HG03066 (cell line): ENCODE data around the gene ZNF469.
"Not testable (repeated sequence)": the region's sequence is repeated elsewhere in the genome, so short reads cannot be mapped to it uniquely, and the experiment has no call there.

Source experiments
- ATAC-seq: cut with Tn5 transposase; IDR thresholded peaks from one replicate; pipeline ENCODE4 v1.9.1; 2021; ENCODE audit warnings: low read depth; ENCODE audit not compliant: unreplicated experiment

Gene ZNF469

DNA sequence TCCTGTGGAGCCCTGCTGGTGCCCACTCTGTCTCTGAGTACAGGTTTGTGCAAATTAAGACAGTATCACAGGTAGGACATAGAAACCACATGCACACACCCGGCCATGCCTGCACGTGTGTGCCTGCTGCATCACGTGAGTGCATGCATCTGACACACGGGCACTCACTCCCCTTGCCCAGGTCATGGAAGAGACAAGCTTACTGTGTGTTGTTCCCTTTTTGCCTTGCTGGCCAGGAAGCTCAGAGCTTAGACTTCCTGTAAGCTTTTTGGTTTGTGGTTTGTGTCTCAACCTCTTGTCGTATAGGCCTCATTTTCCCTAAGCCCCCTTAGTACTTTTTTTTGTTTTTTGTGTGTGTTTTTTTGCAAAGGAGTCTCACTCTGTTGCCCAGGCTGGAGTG is 25.0 kb downstream of the ZNF469 start:
- no peak for ATAC-seq

DNA sequence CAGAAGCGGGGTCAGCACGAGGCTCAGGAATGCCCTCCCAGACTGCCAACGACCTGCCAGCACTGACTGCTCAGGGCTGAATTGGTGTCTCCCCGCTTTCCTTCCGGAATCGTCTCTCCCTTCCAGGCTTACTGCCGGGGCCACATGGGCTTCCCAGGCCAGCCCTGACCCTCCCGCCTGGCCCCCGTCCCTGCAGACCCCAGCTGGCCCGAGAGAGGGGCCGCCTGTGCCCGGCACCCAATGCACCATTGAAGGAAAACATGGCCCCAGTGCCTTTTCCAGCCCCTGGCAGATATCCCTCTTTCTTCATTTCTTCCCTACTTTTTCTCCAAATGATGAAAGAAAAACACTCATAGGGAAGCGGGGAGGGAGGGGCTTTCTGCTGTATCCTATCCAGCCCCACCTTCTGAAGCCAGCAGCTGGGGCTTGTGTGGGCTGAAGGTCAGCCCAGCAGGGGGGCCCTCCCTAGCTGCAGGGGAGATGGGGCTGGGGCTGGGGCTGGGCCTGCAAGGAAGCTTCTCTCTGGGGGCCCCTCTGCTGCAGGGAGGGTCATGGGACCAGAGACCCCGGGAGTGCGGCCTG is 25.9 kb downstream of the ZNF469 start:
- ATAC-seq: no peak

DNA sequence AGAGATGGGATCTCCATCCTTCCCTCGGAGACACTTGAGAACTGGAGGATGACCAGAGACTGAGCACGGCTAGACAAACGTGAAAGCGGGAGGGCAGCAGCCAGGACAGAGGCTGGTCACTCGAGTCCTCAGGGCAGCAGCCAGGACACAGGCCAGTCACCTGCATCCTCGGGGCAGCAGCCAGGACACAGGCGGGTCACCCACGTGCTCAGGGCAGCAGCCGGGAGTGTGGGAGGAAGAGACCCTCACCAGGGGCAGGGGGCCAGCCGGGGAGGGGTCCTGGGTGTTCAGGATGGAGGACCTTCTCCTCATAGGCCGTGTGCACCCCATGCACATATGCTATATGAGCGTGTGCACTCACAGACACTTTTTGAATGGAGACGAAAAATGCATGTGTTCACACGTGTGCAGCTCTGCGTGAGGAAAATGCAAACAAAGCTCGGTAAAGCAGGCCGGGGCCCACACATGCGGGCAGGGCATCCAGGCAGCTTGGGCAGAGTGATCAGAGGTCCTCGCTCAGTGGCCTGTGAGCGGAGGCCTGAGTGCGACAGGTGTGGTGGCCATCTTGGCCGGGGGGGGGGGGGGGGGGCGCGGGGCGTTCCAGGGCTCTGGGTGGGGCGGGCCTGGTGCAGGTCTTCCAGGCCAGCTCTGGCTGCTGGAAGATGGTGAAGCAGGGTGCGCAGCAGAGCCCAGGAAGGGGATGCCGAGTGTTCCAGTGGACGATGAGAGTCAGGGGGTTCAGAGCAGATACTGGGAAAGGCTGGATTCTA is 26.7 kb downstream of the ZNF469 start:
- ATAC-seq: no peak

DNA sequence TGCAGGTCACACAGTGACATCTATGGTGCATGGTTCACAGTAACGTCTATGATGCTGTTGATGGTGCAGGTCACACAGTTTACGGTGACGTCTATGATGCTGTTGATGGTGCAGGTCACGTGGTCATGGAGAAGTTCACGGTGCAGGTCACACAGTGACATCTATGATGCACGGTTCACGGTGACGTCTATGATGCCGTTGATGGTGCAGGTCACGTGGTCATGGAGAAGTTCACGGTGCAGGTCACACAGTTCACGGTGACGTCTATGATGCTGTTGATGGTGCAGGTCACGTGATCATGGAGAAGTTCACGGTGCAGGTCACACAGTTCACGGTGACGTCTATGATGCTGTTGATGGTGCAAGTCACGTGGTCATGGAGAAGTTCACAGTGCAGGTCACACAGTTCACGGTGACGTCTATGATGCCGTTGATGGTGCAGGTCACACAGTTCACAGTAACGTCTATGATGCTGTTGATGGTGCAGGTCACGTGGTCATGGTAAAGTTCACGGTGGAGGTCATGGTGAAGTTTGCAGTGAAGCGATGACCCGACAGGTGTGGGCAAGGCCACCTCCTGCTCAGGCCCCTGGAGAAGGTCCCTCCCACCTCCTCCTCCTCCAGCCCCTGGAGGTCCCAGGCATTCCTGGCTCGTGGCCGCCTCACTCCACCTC is 27.7 kb downstream of the ZNF469 start:
- not testable (repeated sequence) for ATAC-seq

DNA sequence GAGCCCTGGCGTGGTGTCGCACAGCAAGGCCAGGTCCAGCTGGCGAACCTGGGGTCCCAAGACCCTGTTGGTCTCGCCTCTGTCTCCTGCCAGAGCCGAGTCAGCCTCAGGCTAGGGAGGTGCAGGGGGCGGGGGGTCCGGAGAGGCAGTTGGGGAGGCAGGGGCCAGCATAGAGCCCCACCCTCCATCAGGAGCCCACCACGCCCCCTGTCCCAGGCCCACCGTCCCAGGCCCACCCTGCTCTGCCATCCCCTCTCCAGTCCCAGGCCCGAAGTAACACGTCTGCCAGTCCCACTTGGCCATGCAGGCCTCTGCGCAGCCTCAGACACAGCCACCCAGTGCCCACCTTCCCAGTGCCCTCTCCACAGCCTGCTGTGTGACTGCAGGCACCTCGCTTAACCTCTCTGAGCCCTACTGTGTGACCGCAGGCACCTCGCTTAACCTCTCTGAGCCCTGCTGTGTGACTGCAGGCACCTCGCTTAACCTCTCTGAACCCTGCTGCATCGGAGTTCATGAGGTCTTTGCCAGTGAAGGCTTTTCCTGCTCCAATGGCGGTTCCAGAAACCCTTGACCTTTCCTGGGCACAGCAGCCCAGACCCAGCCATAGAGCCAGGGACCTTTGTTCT is 29.3 kb downstream of the ZNF469 start:
- no peak for ATAC-seq

DNA sequence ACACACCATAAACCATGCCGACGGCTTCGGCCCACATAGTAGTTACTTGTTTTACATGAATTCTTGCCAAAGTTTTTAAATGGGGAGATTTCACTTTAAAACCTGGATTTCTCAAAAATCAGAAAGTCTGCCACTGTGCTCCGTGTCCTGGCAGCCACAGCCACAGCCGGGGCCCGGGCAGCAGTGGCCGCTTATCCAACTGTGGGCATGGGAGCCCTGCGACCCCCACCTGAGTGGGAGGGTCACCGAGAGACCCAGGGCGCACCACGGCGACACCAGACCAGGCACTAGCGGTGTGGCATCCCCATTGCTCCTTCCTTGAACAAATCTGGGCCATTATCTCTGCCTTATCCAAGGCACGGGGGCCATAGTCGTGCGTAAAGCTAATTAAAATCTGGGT is 30.0 kb downstream of the ZNF469 start:
- no peak for ATAC-seq

DNA sequence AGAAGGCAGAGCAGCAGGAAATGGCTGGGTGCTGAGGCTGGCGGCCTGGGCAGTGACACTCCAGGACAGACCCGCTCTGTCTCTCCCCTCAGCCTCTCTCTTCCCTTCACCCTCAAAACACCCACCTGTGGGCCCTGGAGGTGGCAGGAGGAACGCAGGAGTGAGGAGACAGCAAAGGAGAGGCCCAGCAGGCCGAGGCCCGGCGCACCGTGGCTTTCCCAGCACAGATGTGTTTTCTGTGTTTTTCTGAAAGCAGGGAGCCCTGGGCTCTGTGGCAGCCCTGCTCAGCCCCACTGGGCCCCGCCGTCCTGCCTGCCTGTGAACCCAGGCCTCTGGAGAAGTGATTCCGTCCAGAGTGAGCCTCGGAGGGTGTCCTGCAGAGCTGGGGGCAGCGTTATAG is 30.5 kb downstream of the ZNF469 start:
- no peak for ATAC-seq

DNA sequence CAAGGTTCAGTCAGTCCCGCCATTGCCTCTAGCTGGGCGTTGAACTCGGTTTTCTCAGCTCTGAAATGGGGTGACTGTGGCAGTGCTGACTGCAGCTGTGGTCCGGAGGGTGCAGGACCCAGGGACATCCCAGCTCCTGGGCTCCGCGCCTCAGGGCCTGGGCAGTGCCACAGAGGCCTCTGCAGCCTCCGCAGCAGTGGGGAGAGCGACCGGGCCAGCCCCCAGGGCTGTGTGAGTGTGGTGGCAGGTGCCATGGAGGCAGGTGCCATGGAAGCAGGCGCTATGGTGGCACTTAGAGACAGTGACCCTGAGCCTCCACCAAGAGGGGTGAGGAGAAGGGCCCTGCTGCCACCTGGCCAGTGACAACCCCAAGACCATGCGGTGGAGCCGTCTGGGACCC is 30.9 kb downstream of the ZNF469 start:
- ATAC-seq: no peak

DNA sequence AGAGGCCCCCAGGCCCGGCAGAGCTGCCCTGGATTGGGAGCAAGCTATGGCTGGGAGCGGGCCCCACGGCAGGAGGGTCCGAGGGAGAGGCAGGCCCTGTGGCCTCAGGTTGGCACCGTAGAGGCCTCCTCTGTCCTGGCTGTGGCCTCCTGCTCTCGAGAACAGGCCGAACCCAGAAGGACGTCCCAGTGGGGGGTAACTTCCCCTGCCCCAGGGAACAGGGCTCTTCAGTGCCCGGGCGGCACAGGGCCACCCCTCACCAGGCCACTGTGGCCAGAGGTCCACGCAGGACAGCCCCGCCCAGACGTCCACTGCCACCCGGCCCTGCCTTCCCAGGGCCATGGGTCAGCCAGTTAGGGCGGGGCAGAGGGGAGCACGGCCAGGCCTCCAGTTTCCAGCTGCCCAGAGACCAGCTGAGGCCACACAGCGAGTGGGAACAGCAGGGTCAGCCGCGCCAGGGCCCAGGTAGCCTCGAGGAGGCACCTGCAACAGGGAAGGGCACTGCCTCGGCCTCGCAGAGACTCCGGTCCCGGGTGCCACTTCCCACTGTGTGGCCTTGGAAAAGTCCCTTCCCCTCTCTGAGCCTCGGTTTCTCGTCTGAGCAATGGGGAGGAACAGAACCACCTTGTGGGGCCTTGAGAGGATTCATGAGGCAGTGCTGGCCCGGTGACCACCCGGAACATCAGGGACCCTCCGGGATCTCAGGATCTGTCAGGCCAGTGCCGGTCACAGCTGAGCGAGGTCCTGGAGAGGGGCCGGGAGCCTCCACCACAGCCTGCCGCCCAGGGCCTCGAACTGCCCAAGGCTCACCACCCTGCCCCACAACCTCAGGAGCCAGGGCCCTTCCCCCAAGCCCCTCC is 32.0 kb downstream of the ZNF469 start:
- ATAC-seq: no peak

DNA sequence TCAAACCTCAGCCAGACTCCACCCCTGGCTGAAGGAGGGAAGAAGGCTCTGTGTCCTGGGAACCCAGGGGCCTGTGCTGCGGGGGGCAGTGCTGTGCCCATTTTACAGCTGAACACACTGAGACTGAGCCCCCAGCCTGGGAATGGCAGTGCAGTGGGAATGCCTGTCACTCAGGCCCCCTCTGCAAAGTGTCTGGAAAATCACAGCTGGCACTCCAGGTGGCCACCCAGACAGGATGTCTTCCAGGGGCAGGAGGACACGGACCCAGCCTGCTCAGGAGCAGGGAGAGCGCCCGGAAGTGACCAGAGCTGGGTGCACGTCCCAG is 32.6 kb downstream of the ZNF469 start:
- ATAC-seq: no peak

DNA sequence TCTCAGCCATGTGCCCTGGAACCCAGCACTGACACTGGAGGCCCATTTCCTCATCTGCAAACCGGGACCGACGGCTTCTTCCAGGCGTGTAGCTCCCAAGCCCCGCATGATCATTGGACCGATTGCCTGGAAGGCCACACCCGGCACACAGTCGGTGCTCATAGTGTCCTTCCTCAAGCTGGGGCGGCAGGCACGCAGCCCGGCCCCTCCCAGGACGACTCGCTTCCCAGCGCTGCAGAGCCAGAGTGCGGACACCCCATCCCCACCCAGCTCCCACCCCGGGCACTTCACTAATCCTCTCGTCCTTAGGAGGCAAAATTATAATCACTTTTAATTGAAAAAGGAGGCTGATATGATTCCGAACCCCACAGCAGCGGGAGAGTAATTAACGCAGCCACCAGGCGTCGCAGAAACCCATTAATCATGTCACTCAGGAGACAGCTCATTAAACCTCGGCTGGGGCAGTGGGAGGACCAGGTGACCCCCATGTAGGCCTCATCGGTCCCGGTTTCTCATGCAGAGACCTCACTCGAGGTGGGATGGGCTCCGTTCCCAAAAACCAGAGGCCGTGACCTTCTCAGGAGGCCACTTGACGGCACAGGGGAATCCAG is 33.1 kb downstream of the ZNF469 start:
- ATAC-seq: no peak

DNA sequence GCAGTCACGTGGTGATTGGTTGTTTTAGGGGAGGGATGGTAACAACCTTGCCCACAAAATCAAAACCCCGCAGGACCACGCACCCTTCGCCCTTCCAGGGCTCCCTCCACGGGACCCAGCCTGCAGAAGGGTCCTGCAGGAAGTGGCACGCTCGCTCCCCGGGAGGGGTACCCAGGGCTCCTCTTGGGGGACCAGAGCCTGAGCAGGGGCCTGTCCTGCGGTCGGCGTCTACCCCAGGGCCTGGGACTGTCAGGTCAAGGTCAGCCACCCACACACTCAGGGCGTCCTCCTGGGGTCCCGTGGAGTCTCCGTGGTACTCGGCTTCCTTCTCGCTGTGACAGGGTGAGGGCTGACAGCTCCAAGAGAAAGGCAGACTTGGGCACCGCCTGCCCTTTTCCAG is 33.9 kb downstream of the ZNF469 start:
- ATAC-seq: no peak

DNA sequence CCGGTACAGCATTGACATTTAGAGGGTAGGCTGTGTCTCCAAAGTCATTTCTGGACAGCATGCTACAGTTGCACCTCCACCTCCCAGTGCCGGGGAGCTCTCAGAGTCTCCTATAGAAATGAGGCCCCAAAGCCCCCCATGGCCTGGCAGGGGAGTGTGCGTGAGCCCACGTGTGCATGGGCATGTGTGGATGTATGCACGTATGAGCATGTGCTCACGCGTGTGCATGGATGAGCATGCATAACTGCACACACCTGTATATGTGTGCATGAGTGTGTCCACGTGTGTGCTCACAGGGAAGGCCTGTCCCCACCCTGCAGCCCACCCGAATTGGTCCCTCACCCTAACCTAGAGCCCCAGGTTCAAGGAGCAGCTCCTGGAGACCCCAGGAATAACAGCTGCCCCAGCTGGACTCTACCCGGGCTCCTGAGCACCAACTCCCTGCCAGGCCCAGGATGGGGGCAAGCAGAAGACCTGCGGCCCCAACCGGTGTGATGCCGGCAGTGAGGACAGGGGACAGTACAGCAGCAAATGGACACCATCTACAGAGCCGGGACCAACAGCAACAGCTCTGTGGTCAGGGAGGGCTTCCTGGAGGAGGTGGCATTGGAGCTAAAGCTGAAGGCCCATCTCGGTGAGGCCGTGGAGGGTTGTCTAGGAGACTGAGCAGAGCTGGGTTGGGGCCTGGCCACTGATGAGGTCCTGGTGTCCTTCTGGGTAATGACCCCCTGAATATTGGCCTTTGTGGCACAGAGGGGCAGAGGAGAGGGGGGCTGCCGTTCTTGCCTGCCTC is 35.1 kb downstream of the ZNF469 start:
- no peak for ATAC-seq

DNA sequence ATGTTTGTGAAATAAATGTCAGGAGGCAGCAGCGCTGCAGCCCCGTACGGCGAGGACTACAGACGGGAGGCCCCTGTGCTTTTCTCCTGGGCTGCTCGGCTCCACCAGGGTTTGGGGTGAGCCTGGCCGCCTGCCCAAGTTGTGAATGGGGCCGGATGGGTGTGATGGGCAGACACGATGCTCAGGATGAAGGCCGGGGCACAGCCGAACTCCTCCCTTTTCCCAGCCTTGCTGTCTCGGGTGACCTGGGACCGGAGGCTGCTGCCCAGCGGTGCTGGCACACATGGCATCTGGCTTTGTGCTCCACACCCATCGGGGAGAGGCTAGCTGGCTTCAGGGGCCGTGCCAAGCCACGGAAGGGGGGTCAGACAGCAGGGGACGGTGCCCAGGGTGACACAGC is 36.1 kb downstream of the ZNF469 start:
- ATAC-seq: no peak

DNA sequence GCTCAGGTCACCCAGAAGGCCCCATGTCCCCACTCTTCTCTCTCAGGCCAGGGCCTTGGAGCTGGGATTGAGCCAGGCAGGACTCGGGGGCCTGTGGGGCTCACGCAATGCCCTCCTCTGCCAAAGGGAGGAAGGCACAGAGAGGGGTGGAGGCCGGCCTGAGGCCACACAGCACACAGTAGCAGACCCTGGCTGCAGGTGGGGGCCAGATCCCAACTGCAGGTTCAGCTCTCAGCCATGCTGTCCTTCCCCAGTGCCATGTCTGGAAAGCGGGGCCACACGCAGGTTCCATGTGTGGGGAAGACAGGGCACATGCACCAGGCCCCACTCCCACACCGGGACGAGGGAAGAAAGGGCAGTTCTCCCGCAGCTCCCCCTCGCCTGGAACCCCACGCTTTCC is 37.0 kb downstream of the ZNF469 start:
- no peak for ATAC-seq

DNA sequence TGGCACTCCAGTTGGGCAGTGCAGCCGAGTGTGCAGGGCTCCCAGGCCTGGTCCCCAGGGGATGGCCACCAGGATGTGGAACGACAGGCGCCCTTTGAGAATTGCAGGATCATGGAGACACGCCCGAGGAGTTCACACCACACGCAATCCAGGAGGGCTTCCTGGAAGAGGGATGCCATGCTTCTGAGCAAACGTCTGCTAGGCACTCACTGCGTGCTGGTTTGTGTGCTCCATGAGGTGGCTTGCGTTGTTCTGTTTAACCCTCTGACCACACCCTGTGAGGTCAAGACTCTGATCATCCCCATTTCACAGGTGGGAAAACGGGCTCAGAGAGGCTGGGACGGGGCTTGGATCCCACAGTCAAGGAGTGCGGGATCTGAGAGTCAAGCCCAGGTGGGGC is 37.7 kb downstream of the ZNF469 start:
- no peak for ATAC-seq

DNA sequence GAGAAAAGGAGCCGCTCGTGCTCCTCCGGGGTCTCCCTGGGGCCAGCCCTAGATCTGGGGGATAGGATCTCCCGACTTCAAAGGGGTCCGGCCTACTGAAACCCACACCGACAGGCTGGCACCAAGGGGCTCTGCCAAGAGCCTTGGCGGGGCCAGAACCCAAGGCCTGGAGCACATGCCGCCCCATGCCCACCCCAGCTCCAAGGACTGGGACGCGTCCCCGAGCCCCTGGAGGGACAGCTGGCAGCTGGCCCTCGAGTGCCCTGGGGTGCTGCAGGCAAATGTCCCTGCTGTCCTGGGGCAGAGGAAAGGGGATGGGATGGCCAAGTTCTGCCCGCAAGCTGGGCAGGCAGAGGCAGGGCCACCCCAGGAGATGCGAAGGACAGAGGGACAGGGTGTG is 38.5 kb downstream of the ZNF469 start:
- ATAC-seq: no peak

DNA sequence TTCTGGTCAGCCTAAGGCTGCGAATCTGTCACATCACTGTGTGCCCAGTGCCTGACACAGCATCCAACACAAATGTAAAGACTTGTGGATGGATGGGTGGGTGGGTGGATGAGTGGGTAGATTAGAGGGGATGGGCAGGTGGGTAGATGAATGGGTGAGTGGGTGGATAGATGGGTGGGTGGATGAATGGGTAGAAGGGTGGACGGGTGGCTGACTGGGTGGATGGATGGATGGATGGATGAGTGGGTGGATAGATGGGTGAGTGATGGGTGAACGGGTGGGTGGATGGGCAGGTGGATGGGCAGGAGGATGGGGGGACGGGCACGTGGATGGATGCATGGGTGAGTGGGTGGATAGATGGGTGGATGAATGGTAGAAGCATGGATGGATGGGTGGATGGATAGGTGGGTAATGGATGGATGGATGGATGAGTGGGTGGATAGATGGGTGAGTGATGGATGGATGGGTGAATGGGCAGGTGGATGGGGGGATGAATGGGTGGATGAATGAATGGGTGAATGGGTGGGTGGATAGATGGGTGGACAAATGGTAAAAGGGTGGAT is 39.2 kb downstream of the ZNF469 start:
- ATAC-seq: no peak

DNA sequence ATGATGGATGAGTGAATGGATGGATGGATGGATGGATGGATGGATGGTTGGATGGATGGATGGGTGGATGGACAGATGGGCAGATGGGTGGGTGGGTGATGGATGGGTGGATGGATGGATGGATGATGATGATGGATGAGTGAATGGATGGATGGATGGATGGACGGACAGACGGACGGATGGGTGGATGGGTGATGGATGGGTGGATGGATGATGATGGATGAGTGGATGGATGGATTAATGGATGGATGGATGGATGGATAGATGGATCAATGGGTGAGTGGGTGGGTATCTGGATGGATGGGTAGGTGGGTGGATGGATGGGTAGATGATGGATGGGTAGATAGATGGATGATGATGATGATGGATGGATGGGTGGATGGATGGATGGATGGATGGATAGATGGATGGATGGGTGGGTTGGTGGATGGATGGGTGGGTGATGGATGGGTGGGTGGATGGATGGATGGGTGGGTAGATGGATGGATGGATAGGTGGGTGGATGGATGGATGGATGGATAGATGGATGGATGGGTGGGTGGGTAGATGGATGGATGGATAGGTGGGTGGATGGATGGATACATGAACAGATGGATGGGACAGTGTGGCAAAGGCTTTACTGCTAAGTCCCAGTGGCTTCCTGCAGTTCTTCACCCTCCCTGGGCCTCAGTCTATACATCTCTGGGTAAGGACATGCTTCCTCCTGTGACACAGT is 40.1 kb downstream of the ZNF469 start:
- no peak for ATAC-seq
